Body of pancreas (tissue), 4 donors: ENCODE data around the gene TNKS2. TPM values are rescaled to one million over a fixed set of nuclear protein-coding genes. Genes with fewer than 3 reads are reported as not detected.

ENCODE experiments used
- ATAC-seq: fragments of 150-250 bp; one replicate; pipeline ENCODE4 v1.9.1; 2016
- DNase-seq, 4 donors: peaks; one replicate each; pipeline ENCODE4 v3.0.0-alpha.2; 2019
- H3K27ac ChIP-seq, 4 donors: fragments of 200-600 bp; sonication (generic); 1 replicate in 3 of 4; 2 replicates in 1 of 4; pipeline versions ENCODE4 v1.5.1 to v1.6.1; 2016 to 2019; ENCODE audit warnings: mild to moderate bottlenecking in 1 of 4, mixed read lengths in 1 of 4, moderate library complexity in 1 of 4
- H3K27me3 ChIP-seq, 2 donors: fragments of 200-600 bp; sonication (generic); one replicate each; pipeline ENCODE4 v1.6.0; 2016; ENCODE audit warnings: mild to moderate bottlenecking in 1 of 2
- H3K36me3 ChIP-seq, 2 donors: fragments of 200-600 bp; sonication (generic); replicated peaks in 1 of 2; 2 replicates each; pipeline ENCODE4 v1.5.1; 2016; ENCODE audit warnings: low read depth in 2 of 2; ENCODE audit not compliant: insufficient read depth in 1 of 2
- H3K4me1 ChIP-seq: fragments of 200-600 bp; sonication (generic); one replicate; pipeline ENCODE4 v1.6.0; 2016
- H3K4me3 ChIP-seq, 2 donors: fragments of 200-600 bp; sonication (generic); 1 replicate in 1 of 2; 2 replicates in 1 of 2; pipeline ENCODE4 v1.5.1; 2016 to 2019
- H3K9me3 ChIP-seq, 3 donors: fragments of 200-600 bp; sonication (generic); 1 replicate in 2 of 3; 2 replicates in 1 of 3; pipeline ENCODE4 v1.5.1; 2016
- POLR2A ChIP-seq, 3 donors: fragments of 450-650 bp; IDR thresholded peaks; one replicate each; pipeline ENCODE4 v1.6.1; 2016; ENCODE audit warnings: antibody characterized with exemption in 3 of 3, mild to moderate bottlenecking in 2 of 3
- WGBS, 2 donors: methylation state at CpG; one replicate each; pipeline ENCODE4 v1.1.5; 2017; 5-methylcytosine and 5-hydroxymethylcytosine counted together
- intact Hi-C: fragments of 100-400 bp; cut with DNase I; formaldehyde crosslinking; loops from one replicate; pipeline ENCODE4 v1.15.1; 2023
- total RNA-seq, 2 donors: library from RNA; depleted of rRNA; stranded (reverse); fragments of >200 nt; gene quantifications; one replicate each; pipeline ENCODE4 v1.1.0, GENCODE V29; 2016
- TF ChIP-seq, protein P1 (sequence below), 7 experiments: fragments of 450-650 bp in 4 of 7; fragments of 200-600 bp in 3 of 7; sonication (generic) in 3 of 7; IDR thresholded peaks; one replicate each; pipeline ENCODE4 v1.5.1; 2016 to 2019; ENCODE audit warnings: antibody characterized with exemption in 7 of 7

Gene TNKS2
- total RNA-seq, 2 donors from 2014 or later = 23.4 to 29.6 TPM

GRCh38 chr10:91901784-91902677, 103.8 kb downstream of the TNKS2 start:
- H3K27me3 ChIP-seq = no peaks in the 10 kb centered on the region
- H3K4me3 ChIP-seq = no peak overlapping the region
- intact Hi-C loops = no loop called here
- no peaks in the 10 kb centered on the region for H3K36me3 ChIP-seq
- peaks cover under 1% of the 10 kb centered on the region for H3K4me1 ChIP-seq
- H3K27ac ChIP-seq = peak overlapping the region in 3 of 4 donors; percentile 17 to 53 (median 36)
- 7 to 11% methylated on average over 2 of the region's 2 CpGs for WGBS, 2 donors
- ATAC-seq (no peak), DNase-seq (peak in 2 of 4 donors; percentile 67 to 68)
- H3K9me3 ChIP-seq = no peaks in the 10 kb centered on the region
- no peak for TF ChIP-seq POLR2A (IDR thresholded peaks at IDR 0.05)
- TF ChIP-seq, protein P1, sequence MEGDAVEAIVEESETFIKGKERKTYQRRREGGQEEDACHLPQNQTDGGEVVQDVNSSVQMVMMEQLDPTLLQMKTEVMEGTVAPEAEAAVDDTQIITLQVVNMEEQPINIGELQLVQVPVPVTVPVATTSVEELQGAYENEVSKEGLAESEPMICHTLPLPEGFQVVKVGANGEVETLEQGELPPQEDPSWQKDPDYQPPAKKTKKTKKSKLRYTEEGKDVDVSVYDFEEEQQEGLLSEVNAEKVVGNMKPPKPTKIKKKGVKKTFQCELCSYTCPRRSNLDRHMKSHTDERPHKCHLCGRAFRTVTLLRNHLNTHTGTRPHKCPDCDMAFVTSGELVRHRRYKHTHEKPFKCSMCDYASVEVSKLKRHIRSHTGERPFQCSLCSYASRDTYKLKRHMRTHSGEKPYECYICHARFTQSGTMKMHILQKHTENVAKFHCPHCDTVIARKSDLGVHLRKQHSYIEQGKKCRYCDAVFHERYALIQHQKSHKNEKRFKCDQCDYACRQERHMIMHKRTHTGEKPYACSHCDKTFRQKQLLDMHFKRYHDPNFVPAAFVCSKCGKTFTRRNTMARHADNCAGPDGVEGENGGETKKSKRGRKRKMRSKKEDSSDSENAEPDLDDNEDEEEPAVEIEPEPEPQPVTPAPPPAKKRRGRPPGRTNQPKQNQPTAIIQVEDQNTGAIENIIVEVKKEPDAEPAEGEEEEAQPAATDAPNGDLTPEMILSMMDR (IDR thresholded peaks at IDR 0.05) = no peak

DNA sequence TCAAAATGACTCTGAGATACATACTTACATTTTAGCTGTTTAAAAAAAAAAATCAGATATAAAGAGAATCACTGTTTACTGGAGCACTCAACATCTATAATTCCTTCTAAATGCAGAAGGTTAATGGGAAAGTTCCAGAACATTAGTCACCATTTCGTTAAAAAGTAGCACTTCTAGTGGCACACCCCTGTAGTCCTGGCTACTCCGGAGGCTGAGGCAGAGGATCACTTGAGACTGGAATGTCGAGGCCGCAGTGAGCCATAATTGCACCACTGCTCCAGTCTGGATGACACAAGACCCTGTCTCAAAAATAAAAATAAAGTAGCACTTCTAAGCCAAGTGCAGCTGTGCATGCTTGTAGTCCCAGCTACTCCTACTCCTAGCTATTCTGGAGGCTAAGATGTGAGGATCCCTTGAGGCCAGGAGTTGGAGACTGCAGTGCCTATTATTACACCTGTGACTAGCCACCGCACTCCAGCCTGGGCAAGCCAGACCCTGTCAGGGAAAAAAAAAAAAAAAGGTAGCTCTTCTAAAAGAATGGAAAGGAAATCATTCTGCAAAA, 108.9 kb downstream of the TNKS2 start:
- H3K9me3 ChIP-seq = no peaks in the 10 kb centered on the region
- no peaks in the 10 kb centered on the region for H3K27me3 ChIP-seq
- 89 to 97% methylated on average over 5 of the region's 5 CpGs for WGBS, 2 donors
- no peaks in the 10 kb centered on the region for H3K36me3 ChIP-seq
- intact Hi-C loops = no loop called here
- ATAC-seq (no peak), DNase-seq (no peak)
- H3K4me1 ChIP-seq = peaks cover 17% of the 10 kb centered on the region
- H3K4me3 ChIP-seq = no peak overlapping the region
- no peak overlapping the region for H3K27ac ChIP-seq
- TF ChIP-seq POLR2A (IDR thresholded peaks at IDR 0.05) = no peak
- TF ChIP-seq, protein P1 (IDR thresholded peaks at IDR 0.05) = no peak

DNA sequence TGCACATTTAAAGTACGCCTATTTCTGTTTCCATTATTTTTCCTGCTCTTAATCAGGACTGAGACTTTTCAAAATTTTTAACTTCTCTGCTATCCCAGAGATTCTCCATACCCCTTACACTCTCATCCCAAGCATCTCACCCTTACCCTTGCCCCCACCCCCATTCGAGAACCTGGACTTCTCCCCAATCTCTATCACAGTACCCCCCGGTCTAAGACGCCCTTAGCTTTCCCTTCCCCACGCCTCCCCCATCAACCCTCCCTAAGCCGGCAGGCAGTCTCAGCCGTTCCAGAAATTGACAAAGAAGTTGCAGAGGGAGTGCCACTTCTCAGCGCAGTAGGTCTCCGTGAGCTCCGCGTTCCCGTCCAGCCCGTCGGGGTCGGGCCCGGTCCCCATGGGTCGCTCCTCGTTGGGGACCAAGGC, 109.7 kb downstream of the TNKS2 start:
- H3K36me3 ChIP-seq = no peaks in the 10 kb centered on the region
- peaks cover 17% of the 10 kb centered on the region for H3K4me1 ChIP-seq
- H3K27me3 ChIP-seq = no peaks in the 10 kb centered on the region
- 5 to 12% methylated on average over 9 to 18 of the region's 18 CpGs for WGBS, 2 donors
- peak overlapping the region in 3 of 4 donors; percentile 48 to 77 (median 58) for H3K27ac ChIP-seq
- H3K4me3 ChIP-seq = peak overlapping the region; percentile 69 to 94
- TF ChIP-seq, protein P1 (IDR thresholded peaks at IDR 0.05) = no peak
- TF ChIP-seq POLR2A (IDR thresholded peaks at IDR 0.05) = no peak
- ATAC-seq (no peak), DNase-seq (peak in 1 of 4 donors; percentile 14)
- H3K9me3 ChIP-seq = no peaks in the 10 kb centered on the region
- intact Hi-C loops = no loop called here

- Histone ChIP-seq H3K27me3 (no peaks in the 10 kb centered on the region), H3K27ac (peak overlapping the region; percentile 9 to 77 (median 53)), H3K9me3 (no peaks in the 10 kb centered on the region), H3K4me3 (peak overlapping the region; percentile 69 to 94), H3K4me1 (peaks cover 17% of the 10 kb centered on the region), H3K36me3 (no peaks in the 10 kb centered on the region)
- DNase-seq = peak; percentile 79 to 85 (median 84)
- intact Hi-C loops = no loop called here
- 0% methylated on average over 1 to 92 of the region's 93 CpGs for WGBS, 2 donors
- ATAC-seq = peak; percentile 93
- peak in 2 of 3 donors; percentile 42 to 60 for TF ChIP-seq POLR2A (IDR thresholded peaks at IDR 0.05)
- TF ChIP-seq, protein P1 (IDR thresholded peaks at IDR 0.05) = peak; percentile 12 to 63 (median 45)
These were observed 110.3 kb downstream of the TNKS2 start for GRCh38 chr10:91908337-91909116.
